ENCODE data around the gene CNOT6. TPM values are rescaled to one million over a fixed set of nuclear protein-coding genes. Genes with fewer than 3 reads are reported as not detected.

Gene CNOT6
- total and polyA plus RNA-seq, 3 donors from 2014 or later: 22.1 to 29.7 (median 28.9) TPM

- Histone ChIP-seq H3K4me3 (peak overlapping the region; percentile 4 to 48), H3K9me3 (no peaks in the 10 kb centered on the region), H3K27ac (no peak overlapping the region), H3K36me3 (ENCODE audit: low read depth, missing control alignments) (no peaks in the 10 kb centered on the region), H3K27me3 (no peaks in the 10 kb centered on the region), H3K4me1 (peaks cover 3% of the 10 kb centered on the region)
- intact Hi-C loops (cut with DNase I; ENCODE audit: low total_unique reads): no loop called here
- no peak for TF ChIP-seq POLR2A (IDR thresholded peaks at IDR 0.05)
- TF ChIP-seq CTCF (IDR thresholded peaks at IDR 0.05): no peak
- 1% methylated on average over 22 of the region's 63 CpGs; no CpG with 5 or more reads in 1 of the 2 donors for WGBS, 2 donors
- DNase-seq: peak; percentile 14
Observed at GRCh38 chr5:180590543-180591310, 96.5 kb downstream of the CNOT6 start.

GRCh38 chr5:180591311-180591887 lies 97.2 kb downstream of the CNOT6 start, which contains the start of gene SCGB3A1:
SCGB3A1 (minus strand) TSS chr5:180591499; CDS start chr5:180591462, 37 bp downstream.
- peak; percentile 18 for DNase-seq
- Histone ChIP-seq H3K27me3 (no peaks in the 10 kb centered on the region), H3K9me3 (no peaks in the 10 kb centered on the region), H3K4me3 (peak within 1 kb of the TSS; percentile 4 to 48), H3K27ac (no peak within 1 kb of the TSS), H3K4me1 (peaks cover 3% of the 10 kb centered on the region), H3K36me3 (ENCODE audit: low read depth, missing control alignments) (no peaks in the 10 kb centered on the region)
- intact Hi-C loops (cut with DNase I; ENCODE audit: low total_unique reads): no loop called here
- TF ChIP-seq POLR2A (IDR thresholded peaks at IDR 0.05) (no peak), CTCF (IDR thresholded peaks at IDR 0.05) (no peak)
- 0 to 1% methylated on average over 2 to 41 of the region's 60 CpGs for WGBS, 2 donors

- Histone ChIP-seq H3K4me1 (peaks cover 3% of the 10 kb centered on the region), H3K27ac (no peak overlapping the region), H3K36me3 (ENCODE audit: low read depth, missing control alignments) (no peaks in the 10 kb centered on the region), H3K4me3 (no peak overlapping the region), H3K27me3 (no peaks in the 10 kb centered on the region), H3K9me3 (no peaks in the 10 kb centered on the region)
- intact Hi-C loops (cut with DNase I; ENCODE audit: low total_unique reads): no loop called here
- 54 to 60% methylated on average over 10 of the region's 10 CpGs for WGBS, 2 donors
- TF ChIP-seq CTCF (IDR thresholded peaks at IDR 0.05) (no peak), POLR2A (IDR thresholded peaks at IDR 0.05) (no peak)
- DNase-seq: peak; percentile 21
Observed at GRCh38 chr5:180592176-180592575, 98.0 kb downstream of the CNOT6 start.

- Histone ChIP-seq H3K36me3 (ENCODE audit: low read depth, missing control alignments) (no peaks in the 10 kb centered on the region), H3K27me3 (no peaks in the 10 kb centered on the region), H3K27ac (no peak overlapping the region), H3K4me3 (no peak overlapping the region), H3K9me3 (no peaks in the 10 kb centered on the region), H3K4me1 (peaks cover 3% of the 10 kb centered on the region)
- intact Hi-C loops (cut with DNase I; ENCODE audit: low total_unique reads): no loop called here
- 92 to 94% methylated on average over 17 to 19 of the region's 19 CpGs for WGBS, 2 donors
- peak; percentile 10 for DNase-seq
- TF ChIP-seq CTCF (IDR thresholded peaks at IDR 0.05) (no peak), POLR2A (IDR thresholded peaks at IDR 0.05) (no peak)
Observed at GRCh38 chr5:180593446-180594206, 99.4 kb downstream of the CNOT6 start.

Measured in testis (tissue), 3 donors.